ENCODE results near the gene TNIK. TPM values are rescaled to one million over a fixed set of nuclear protein-coding genes. Genes with fewer than 3 reads are reported as not detected.

The TNIK gene
- total and polyA plus RNA-seq, 5 donors = 8.1 to 27.4 (median 21.6) TPM

- WGBS = 91% methylated on average over 2 of the region's 2 CpGs
- no peak overlapping the region for H3K4me3 ChIP-seq (ENCODE audit: low read length)
- peaks cover 4% of the 10 kb centered on the region for H3K4me1 ChIP-seq (ENCODE audit: control insufficient read depth, insufficient read depth, low read length)
- ATAC-seq (no peak), DNase-seq (no peak)
- no peak overlapping the region for H3K27ac ChIP-seq (ENCODE audit: low read length)
- H3K27me3 ChIP-seq (ENCODE audit: control insufficient read depth, insufficient read depth) = no peaks in the 10 kb centered on the region
- H3K9me3 ChIP-seq (ENCODE audit: control insufficient read depth, low read length) = no peaks in the 10 kb centered on the region
- intact Hi-C loops (cut with DNase I) = no loop called here
Observed at GRCh38 chr3:171358881-171359198, 101.4 kb downstream of the TNIK start.

- ATAC-seq (no peak), DNase-seq (no peak)
- Histone ChIP-seq H3K4me1 (ENCODE audit: control insufficient read depth, insufficient read depth, low read length) (peaks cover 4% of the 10 kb centered on the region), H3K9me3 (ENCODE audit: control insufficient read depth, low read length) (no peaks in the 10 kb centered on the region), H3K27ac (ENCODE audit: low read length) (no peak overlapping the region), H3K27me3 (ENCODE audit: control insufficient read depth, insufficient read depth) (no peaks in the 10 kb centered on the region), H3K4me3 (ENCODE audit: low read length) (no peak overlapping the region)
- intact Hi-C loops (cut with DNase I) = no loop called here
- 80% methylated on average over 10 of the region's 10 CpGs for WGBS
Observed at GRCh38 chr3:171358181-171358880, 101.9 kb downstream of the TNIK start.

- no peak overlapping the region for H3K4me3 ChIP-seq (ENCODE audit: low read length)
- H3K9me3 ChIP-seq (ENCODE audit: control insufficient read depth, low read length) = no peaks in the 10 kb centered on the region
- no peak overlapping the region for H3K27ac ChIP-seq (ENCODE audit: low read length)
- WGBS = 75% methylated on average over 8 of the region's 8 CpGs
- DNase-seq = no peak
- H3K4me1 ChIP-seq (ENCODE audit: control insufficient read depth, insufficient read depth, low read length) = peaks cover 4% of the 10 kb centered on the region
- ATAC-seq = no peak
- intact Hi-C loops (cut with DNase I) = no loop called here
- no peaks in the 10 kb centered on the region for H3K27me3 ChIP-seq (ENCODE audit: control insufficient read depth, insufficient read depth)
Observed at GRCh38 chr3:171357721-171358120, 102.5 kb downstream of the TNIK start.

GRCh38 chr3:171356251-171356650 is 104.0 kb downstream of the TNIK start:
- no peak for ATAC-seq
- H3K27me3 ChIP-seq (ENCODE audit: control insufficient read depth, insufficient read depth) = no peaks in the 10 kb centered on the region
- intact Hi-C loops (cut with DNase I) = no loop called here
- no peak overlapping the region for H3K27ac ChIP-seq (ENCODE audit: low read length)
- WGBS = 87% methylated on average over 3 of the region's 3 CpGs
- DNase-seq = no peak
- no peak overlapping the region for H3K4me3 ChIP-seq (ENCODE audit: low read length)
- peaks cover 8% of the 10 kb centered on the region for H3K4me1 ChIP-seq (ENCODE audit: control insufficient read depth, insufficient read depth, low read length)
- no peaks in the 10 kb centered on the region for H3K9me3 ChIP-seq (ENCODE audit: control insufficient read depth, low read length)

- intact Hi-C loops (cut with DNase I) = no loop called here
Observed at GRCh38 chr3:171354706-171355582, 105.3 kb downstream of the TNIK start.

GRCh38 chr3:171354049-171354705 is 106.0 kb downstream of the TNIK start:
- intact Hi-C loops (cut with DNase I) = no loop called here
- H3K27me3 ChIP-seq (ENCODE audit: control insufficient read depth, insufficient read depth) = no peaks in the 10 kb centered on the region
- no peaks in the 10 kb centered on the region for H3K9me3 ChIP-seq (ENCODE audit: control insufficient read depth, low read length)
- no peak overlapping the region for H3K27ac ChIP-seq (ENCODE audit: low read length)
- ATAC-seq (no peak), DNase-seq (no peak)
- 84% methylated on average over 5 of the region's 5 CpGs for WGBS
- no peak overlapping the region for H3K4me3 ChIP-seq (ENCODE audit: low read length)
- peaks cover 8% of the 10 kb centered on the region for H3K4me1 ChIP-seq (ENCODE audit: control insufficient read depth, insufficient read depth, low read length)

More at GRCh38 chr3:171354706-171355582, 105.3 kb downstream of the TNIK start:
- Histone ChIP-seq H3K27ac (ENCODE audit: low read length) (no peak overlapping the region), H3K4me1 (ENCODE audit: control insufficient read depth, insufficient read depth, low read length) (peaks cover 8% of the 10 kb centered on the region), H3K9me3 (ENCODE audit: control insufficient read depth, low read length) (no peaks in the 10 kb centered on the region), H3K4me3 (ENCODE audit: low read length) (no peak overlapping the region), H3K27me3 (ENCODE audit: control insufficient read depth, insufficient read depth) (no peaks in the 10 kb centered on the region)
- no peak for DNase-seq
- no peak for ATAC-seq
- WGBS = 88% methylated on average over 4 of the region's 4 CpGs

- Histone ChIP-seq H3K27me3 (ENCODE audit: control insufficient read depth, insufficient read depth) (no peaks in the 10 kb centered on the region), H3K9me3 (ENCODE audit: control insufficient read depth, low read length) (no peaks in the 10 kb centered on the region), H3K27ac (ENCODE audit: low read length) (no peak overlapping the region), H3K4me3 (ENCODE audit: low read length) (no peak overlapping the region), H3K4me1 (ENCODE audit: control insufficient read depth, insufficient read depth, low read length) (peaks cover 8% of the 10 kb centered on the region)
- intact Hi-C loops (cut with DNase I) = no loop called here
- DNase-seq (no peak), ATAC-seq (no peak)
- WGBS = 91% methylated on average over 4 of the region's 4 CpGs
Observed at GRCh38 chr3:171353423-171353822, 106.8 kb downstream of the TNIK start.

GRCh38 chr3:171352387-171352935 is 107.7 kb downstream of the TNIK start:
- H3K4me3 ChIP-seq (ENCODE audit: low read length) = no peak overlapping the region
- H3K9me3 ChIP-seq (ENCODE audit: control insufficient read depth, low read length) = no peaks in the 10 kb centered on the region
- peaks cover 6% of the 10 kb centered on the region for H3K4me1 ChIP-seq (ENCODE audit: control insufficient read depth, insufficient read depth, low read length)
- intact Hi-C loops (cut with DNase I) = no loop called here
- no peak overlapping the region for H3K27ac ChIP-seq (ENCODE audit: low read length)
- DNase-seq (no peak), ATAC-seq (no peak)
- whole genome bisulfite sequencing = 75% methylated on average over 2 of the region's 2 CpGs
- H3K27me3 ChIP-seq (ENCODE audit: control insufficient read depth, insufficient read depth) = no peaks in the 10 kb centered on the region

GRCh38 chr3:171351676-171352075 is 108.5 kb downstream of the TNIK start:
- intact Hi-C loops (cut with DNase I) = no loop called here
- DNase-seq (no peak), ATAC-seq (peak; percentile 12 to 57)
- Histone ChIP-seq H3K9me3 (ENCODE audit: control insufficient read depth, low read length) (no peaks in the 10 kb centered on the region), H3K27ac (ENCODE audit: low read length) (no peak overlapping the region), H3K27me3 (ENCODE audit: control insufficient read depth, insufficient read depth) (no peaks in the 10 kb centered on the region), H3K4me1 (ENCODE audit: control insufficient read depth, insufficient read depth, low read length) (peaks cover 13% of the 10 kb centered on the region), H3K4me3 (ENCODE audit: low read length) (no peak overlapping the region)
- 77% methylated on average over 1 of the region's 1 CpG for WGBS

GRCh38 chr3:171350364-171350763 is 109.8 kb downstream of the TNIK start:
- DNase-seq = no peak
- H3K27me3 ChIP-seq (ENCODE audit: control insufficient read depth, insufficient read depth) = no peaks in the 10 kb centered on the region
- H3K4me1 ChIP-seq (ENCODE audit: control insufficient read depth, insufficient read depth, low read length) = peaks cover 13% of the 10 kb centered on the region
- no peak overlapping the region for H3K27ac ChIP-seq (ENCODE audit: low read length)
- ATAC-seq = no peak
- H3K9me3 ChIP-seq (ENCODE audit: control insufficient read depth, low read length) = no peaks in the 10 kb centered on the region
- intact Hi-C loops (cut with DNase I) = no loop called here
- H3K4me3 ChIP-seq (ENCODE audit: low read length) = no peak overlapping the region

GRCh38 chr3:171349392-171349791 is 110.8 kb downstream of the TNIK start:
- Histone ChIP-seq H3K27ac (ENCODE audit: low read length) (no peak overlapping the region), H3K4me1 (ENCODE audit: control insufficient read depth, insufficient read depth, low read length) (peaks cover 11% of the 10 kb centered on the region)

More at GRCh38 chr3:171349392-171349791, 110.8 kb downstream of the TNIK start:
- no peaks in the 10 kb centered on the region for H3K9me3 ChIP-seq (ENCODE audit: control insufficient read depth, low read length)
- no peaks in the 10 kb centered on the region for H3K27me3 ChIP-seq (ENCODE audit: control insufficient read depth, insufficient read depth)
- DNase-seq (no peak), ATAC-seq (no peak)
- H3K4me3 ChIP-seq (ENCODE audit: low read length) = no peak overlapping the region
- 95% methylated on average over 1 of the region's 1 CpG for WGBS
- intact Hi-C loops (cut with DNase I) = no loop called here
